GM21619 (cell line): ENCODE measurements around the gene RAD51B.

Source experiments
- ATAC-seq: cut with Tn5 transposase; IDR thresholded peaks from one replicate; pipeline ENCODE4 v1.9.1; 2021; ENCODE audit not compliant: unreplicated experiment

Gene RAD51B

GRCh38 chr14:68576031-68576430, 756.5 kb downstream of the RAD51B start:
- no peak for ATAC-seq

GRCh38 chr14:68576496-68577244, 757.1 kb downstream of the RAD51B start:
- ATAC-seq, result no peak

- ATAC-seq, result no peak
Observed at GRCh38 chr14:68577802-68578541, 758.4 kb downstream of the RAD51B start.

- ATAC-seq, result no peak
Observed at GRCh38 chr14:68578597-68578996, 759.0 kb downstream of the RAD51B start.

GRCh38 chr14:68580096-68580645, 760.6 kb downstream of the RAD51B start:
- no peak for ATAC-seq

- no peak for ATAC-seq
Observed at GRCh38 chr14:68580671-68581070, 761.1 kb downstream of the RAD51B start.

GRCh38 chr14:68583548-68584280, 764.1 kb downstream of the RAD51B start:
- no peak for ATAC-seq

GRCh38 chr14:68584786-68585185, 765.2 kb downstream of the RAD51B start:
- ATAC-seq, result no peak

- no peak for ATAC-seq
Observed at GRCh38 chr14:68585690-68586089, 766.1 kb downstream of the RAD51B start.

- ATAC-seq, result no peak
Observed at GRCh38 chr14:68586896-68587751, 767.5 kb downstream of the RAD51B start.

GRCh38 chr14:68587931-68588330, 768.4 kb downstream of the RAD51B start:
- no peak for ATAC-seq

GRCh38 chr14:68589447-68590200, 770.0 kb downstream of the RAD51B start:
- ATAC-seq, result no peak

- no peak for ATAC-seq
Observed at GRCh38 chr14:68590201-68590522, 770.6 kb downstream of the RAD51B start.

- no peak for ATAC-seq
Observed at GRCh38 chr14:68591786-68592185, 772.2 kb downstream of the RAD51B start.

- no peak for ATAC-seq
Observed at GRCh38 chr14:68592948-68593556, 773.5 kb downstream of the RAD51B start.

- ATAC-seq, result no peak
Observed at GRCh38 chr14:68593806-68594536, 774.4 kb downstream of the RAD51B start.

GRCh38 chr14:68594737-68595380, 775.3 kb downstream of the RAD51B start:
- ATAC-seq, result no peak

GRCh38 chr14:68596211-68596610, 776.6 kb downstream of the RAD51B start:
- ATAC-seq, result no peak
